Stomach (tissue), 4 donors: ENCODE results near the gene TMEM178B.

ENCODE experiments used
- CTCF ChIP-seq, 7 experiments: fragments of 450-650 bp in 4 of 7; fragments of 200-600 bp in 3 of 7; sonication (generic) in 3 of 7; IDR thresholded peaks; one replicate each; pipeline ENCODE4 v1.5.1; 2016 to 2019; ENCODE audit warnings: antibody characterized with exemption in 7 of 7, control low read depth in 2 of 7, mild to moderate bottlenecking in 1 of 7
- EP300 ChIP-seq: sonication (generic); formaldehyde crosslinking; IDR thresholded peaks from one replicate; pipeline ENCODE4 v1.6.1; 2017; ENCODE audit warnings: antibody characterized with exemption
- POLR2AphosphoS5 ChIP-seq, 3 donors: sonication (generic); formaldehyde crosslinking; IDR thresholded peaks; one replicate each; pipeline ENCODE4 v1.6.1; 2016; ENCODE audit warnings: antibody characterized with exemption in 3 of 3

- no peak for TF ChIP-seq POLR2AphosphoS5 (IDR thresholded peaks at IDR 0.05)
- TF ChIP-seq CTCF (IDR thresholded peaks at IDR 0.05), result no peak
- TF ChIP-seq EP300, result no peak
Measured at GRCh38 chr7:141128931-141129330, 55.1 kb downstream of the TMEM178B start.
